Spinal cord (tissue), 10 donors: Measurements from ENCODE around the gene SLCO4A1. TPM values are rescaled to one million over a fixed set of nuclear protein-coding genes. Genes with fewer than 3 reads are reported as not detected.

Source experiments
- DNase-seq, 6 donors: peaks; one replicate each; pipeline versions ENCODE4 v3.0.0 to v3.0.0-alpha.2; 2013 to 2015; ENCODE audit warnings: low spot score in 6 of 6, low read depth in 4 of 6
- H3K27ac ChIP-seq: one replicate; pipeline ENCODE4 v1.5.1; 2013; ENCODE audit warnings: low read depth, low read length, control low read depth
- H3K27me3 ChIP-seq: one replicate; pipeline ENCODE4 v1.6.1; 2013; ENCODE audit warnings: low read length; ENCODE audit not compliant: control insufficient read depth, insufficient read depth
- H3K36me3 ChIP-seq: one replicate; pipeline ENCODE4 v1.6.1; 2013; ENCODE audit warnings: low read length; ENCODE audit not compliant: control insufficient read depth, insufficient read depth
- H3K4me1 ChIP-seq: one replicate; pipeline ENCODE4 v1.6.1; 2013; ENCODE audit warnings: low read length; ENCODE audit not compliant: control insufficient read depth, insufficient read depth
- H3K4me3 ChIP-seq: one replicate; pipeline ENCODE4 v1.5.1; 2013; ENCODE audit warnings: low read depth, low read length, control low read depth
- H3K9me3 ChIP-seq: one replicate; pipeline ENCODE4 v1.6.1; 2013; ENCODE audit warnings: low read length; ENCODE audit not compliant: control insufficient read depth, insufficient read depth
- WGBS: methylation state at CpG from one replicate; pipeline ENCODE4 v1.1.5; 2013; ENCODE audit warnings: missing lambda C conversion rate; ENCODE audit not compliant: insufficient coverage; 5-methylcytosine and 5-hydroxymethylcytosine counted together
- polyA plus RNA-seq, 2 donors: library from polyadenylated mRNA; unstranded; fragments of 120-200 nt; gene quantifications; one replicate each; pipeline ENCODE4 v1.2.1, GENCODE V29; 2013; ENCODE audit not compliant: insufficient read length in 2 of 2
- total RNA-seq, 2 donors: library from RNA; depleted of rRNA in 1 of 2; stranded (reverse); fragments of 120-200 nt in 1 of 2; fragments of >200 nt in 1 of 2; gene quantifications; one replicate each; pipeline versions ENCODE4 v1.2.3 to v1.2.4, GENCODE V29; 2013 to 2014
- donor health status: healthy.

SLCO4A1 gene
- total and polyA plus RNA-seq, 4 donors: 2.3 to 12.1 (median 5.8) TPM

DNA sequence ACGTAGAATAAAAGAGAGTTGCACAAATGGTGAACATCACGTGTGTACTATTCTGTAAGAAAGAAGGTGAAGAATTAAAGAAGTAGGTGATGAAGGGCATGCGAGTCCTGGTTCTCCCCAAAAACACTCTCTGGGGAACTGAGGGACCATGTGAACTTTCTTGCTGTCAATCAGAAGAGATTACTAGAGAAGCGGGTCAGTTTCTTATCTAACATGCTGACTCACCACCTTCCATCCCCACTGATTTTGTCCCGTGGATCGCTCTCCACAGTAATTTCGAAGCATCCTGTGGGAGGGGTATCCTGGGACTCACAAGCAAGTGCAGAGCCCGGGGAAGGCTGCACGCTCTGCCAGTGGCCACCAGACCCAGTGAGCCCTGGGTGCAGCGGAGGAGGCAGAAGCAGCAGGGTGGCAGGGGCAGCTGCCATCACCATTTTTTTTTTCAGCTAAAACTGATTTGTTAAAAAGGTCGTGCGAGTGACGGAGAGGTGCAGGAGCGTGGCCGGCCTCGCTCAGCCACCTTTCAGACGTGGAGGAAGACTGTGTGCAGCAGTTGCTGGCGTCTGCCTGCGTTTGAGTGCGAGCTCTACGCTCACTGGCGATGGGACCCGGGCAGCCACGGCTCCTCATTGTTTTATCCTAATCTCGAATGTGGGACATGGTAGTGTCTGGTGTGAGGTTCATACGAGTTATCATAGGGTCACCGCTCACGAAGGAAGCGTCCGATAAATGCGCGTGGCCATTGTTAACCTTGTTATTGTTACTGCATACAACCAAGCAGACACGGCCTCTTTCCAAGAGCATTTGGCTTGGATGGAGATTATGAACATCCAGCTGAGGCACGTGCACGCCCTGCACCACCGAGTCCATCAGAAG, 28.0 kb upstream of the SLCO4A1 start:
- WGBS: 66% methylated on average over 24 of the region's 36 CpGs

DNA sequence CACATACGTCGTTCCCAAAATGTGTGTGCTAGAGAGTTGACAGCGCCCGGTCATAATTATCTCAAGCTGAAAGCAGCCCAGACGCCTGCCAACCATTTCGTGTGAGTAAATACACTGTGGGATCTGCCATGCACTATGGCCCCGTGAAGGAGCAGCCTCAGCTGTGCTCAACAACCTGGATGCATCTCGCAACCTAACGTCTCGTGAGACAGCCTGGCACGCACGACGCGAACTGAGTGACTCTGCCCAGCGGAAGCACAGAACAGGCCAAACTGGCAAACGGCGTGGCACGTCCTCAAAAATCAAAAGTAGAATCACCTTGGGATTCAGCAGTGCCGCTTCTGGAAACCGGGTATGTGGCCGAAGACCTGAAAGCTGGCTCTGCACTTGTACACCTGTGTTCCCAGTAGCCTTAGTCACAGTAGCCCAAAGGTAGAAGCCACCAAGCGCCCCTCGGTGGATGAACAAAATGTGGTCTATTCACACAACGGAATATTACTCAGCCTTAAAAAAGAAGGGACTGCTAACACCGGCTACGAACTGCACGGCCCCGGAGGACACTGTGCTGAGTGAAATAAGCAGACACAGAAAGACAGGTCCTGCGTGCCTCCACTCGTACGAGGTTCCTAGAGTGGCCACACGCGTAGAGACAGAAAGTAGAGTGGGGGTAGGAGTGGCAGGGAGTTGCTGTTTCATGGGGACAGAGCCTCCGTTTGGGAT, 27.2 kb upstream of the SLCO4A1 start:
- Histone ChIP-seq H3K4me1 (peaks cover 7% of the 10 kb centered on the region), H3K27ac (no peak overlapping the region), H3K36me3 (no peaks in the 10 kb centered on the region), H3K4me3 (no peak overlapping the region), H3K9me3 (no peaks in the 10 kb centered on the region), H3K27me3 (no peaks in the 10 kb centered on the region)
- DNase-seq: peak in 1 of 6 donors; percentile 39
- WGBS: 83% methylated on average over 34 of the region's 34 CpGs

More for the DNA sequence above, 28.0 kb upstream of the SLCO4A1 start:
- H3K27me3 ChIP-seq: no peaks in the 10 kb centered on the region
- peaks cover 7% of the 10 kb centered on the region for H3K4me1 ChIP-seq
- no peak overlapping the region for H3K27ac ChIP-seq
- no peak overlapping the region for H3K4me3 ChIP-seq
- no peaks in the 10 kb centered on the region for H3K9me3 ChIP-seq
- no peaks in the 10 kb centered on the region for H3K36me3 ChIP-seq
- DNase-seq: no peak

DNA sequence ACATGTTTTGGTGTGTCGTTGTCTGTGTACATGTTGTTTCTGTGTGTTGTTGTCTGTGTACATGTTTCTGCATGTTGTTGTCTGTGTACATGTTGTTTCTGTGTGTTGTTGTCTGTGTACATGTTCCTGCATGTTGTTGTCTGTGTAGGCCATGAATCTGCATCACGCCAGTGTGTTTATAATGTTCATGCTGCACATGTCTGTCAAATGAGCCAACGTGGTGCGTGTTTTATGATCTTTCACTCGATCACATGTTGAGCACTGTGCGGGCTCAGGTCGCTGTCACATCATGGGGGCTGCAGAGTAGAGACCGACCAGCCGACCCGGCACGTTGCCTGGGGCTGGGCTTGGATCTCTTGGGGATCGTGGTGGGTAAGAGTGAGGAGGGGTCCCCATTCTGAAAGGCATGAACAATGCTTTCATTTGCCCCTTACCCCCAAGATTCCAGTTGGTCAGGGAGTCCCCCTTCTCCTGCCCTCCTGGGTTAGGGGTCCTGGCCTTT, 26.5 kb upstream of the SLCO4A1 start:
- 94% methylated on average over 11 of the region's 12 CpGs for WGBS
- DNase-seq: no peak
- H3K4me3 ChIP-seq: no peak overlapping the region

DNA sequence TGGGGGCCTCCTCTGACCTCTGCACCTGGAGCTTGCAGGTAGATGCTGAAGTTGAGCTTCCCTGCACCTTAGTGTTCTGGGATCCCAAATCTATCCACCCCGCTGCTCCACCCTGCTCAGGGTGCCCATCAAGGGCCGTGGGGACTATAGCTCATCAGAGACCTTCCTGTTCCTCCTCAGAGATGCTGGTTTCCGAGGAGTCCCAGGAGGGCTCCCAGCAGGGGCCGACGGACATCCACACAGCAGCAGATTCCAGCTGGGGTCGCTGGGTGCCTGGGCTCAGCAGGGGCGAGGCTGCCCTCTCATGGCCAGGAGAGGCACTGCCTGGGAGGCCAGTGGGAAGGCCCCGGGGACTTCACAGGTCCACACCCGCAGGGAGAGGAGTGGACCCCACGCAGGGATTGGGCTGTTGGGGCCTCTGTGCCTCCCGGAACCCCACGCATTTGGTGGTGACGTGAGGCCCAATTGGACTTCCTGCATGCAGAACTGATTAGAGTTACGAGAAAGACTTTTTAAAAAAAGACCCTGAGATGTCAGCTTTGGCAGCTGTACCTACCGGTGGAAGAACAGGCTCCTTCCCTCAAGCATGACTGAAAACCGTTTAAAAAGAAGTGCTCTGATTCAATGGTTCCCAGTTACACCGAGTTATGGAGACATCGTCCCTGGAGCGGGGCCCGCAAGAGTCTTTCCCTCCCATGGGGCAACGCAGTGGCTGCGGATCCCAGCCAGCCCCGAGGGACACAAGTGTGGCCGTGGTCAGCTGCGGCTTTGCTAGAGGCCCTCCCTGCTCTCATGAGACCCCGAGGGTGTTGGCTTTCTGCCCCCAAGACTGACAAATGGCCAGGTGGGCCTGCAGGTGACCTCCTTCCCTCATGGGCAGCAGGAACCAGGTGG, 25.3 kb upstream of the SLCO4A1 start:
- Histone ChIP-seq H3K27me3 (no peaks in the 10 kb centered on the region), H3K27ac (no peak overlapping the region), H3K9me3 (no peaks in the 10 kb centered on the region), H3K4me1 (peaks cover 7% of the 10 kb centered on the region), H3K4me3 (no peak overlapping the region), H3K36me3 (no peaks in the 10 kb centered on the region)
- 46% methylated on average over 26 of the region's 26 CpGs for WGBS
- peak in 3 of 6 donors; percentile 17 to 67 (median 63) for DNase-seq

More for the DNA sequence above, 26.5 kb upstream of the SLCO4A1 start:
- Histone ChIP-seq H3K4me1 (peaks cover 7% of the 10 kb centered on the region), H3K36me3 (no peaks in the 10 kb centered on the region), H3K27ac (no peak overlapping the region), H3K9me3 (no peaks in the 10 kb centered on the region), H3K27me3 (no peaks in the 10 kb centered on the region)

DNA sequence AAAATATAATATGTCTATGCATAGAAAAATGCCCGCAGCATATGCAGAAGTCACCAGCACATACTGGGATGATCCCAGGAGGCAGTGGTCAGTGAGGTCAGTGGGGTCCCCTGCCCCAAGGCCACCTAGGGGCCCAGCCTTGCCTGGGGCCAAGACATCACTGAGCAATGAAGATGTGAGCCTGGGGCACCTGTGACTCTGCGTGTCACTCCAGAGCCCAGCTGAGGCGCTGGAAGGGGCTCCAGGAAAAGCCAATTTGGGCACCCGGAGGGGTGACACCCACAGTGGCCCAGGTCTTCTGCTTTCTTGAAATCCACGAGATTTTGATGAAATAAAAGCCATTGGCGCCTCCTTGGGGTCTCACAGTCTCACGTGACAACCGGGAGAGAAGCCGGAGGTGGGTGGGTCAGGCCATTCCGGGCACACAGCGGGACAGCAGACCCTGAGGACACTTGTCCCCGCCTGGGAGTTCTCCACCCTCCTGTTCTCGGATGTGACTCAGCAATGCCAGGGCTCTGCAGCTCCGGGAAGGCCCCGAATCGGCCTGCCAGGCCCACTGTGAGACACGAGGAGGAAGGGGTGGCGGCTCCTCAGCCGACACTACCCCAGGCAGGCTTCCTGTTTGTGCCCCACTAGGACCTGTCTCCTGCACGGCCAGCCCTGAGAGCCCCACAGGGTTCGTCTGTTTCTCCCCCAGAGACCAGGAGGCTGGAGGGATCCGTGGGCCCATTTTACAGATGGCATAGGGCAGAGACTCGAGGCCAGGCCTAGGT, 24.4 kb upstream of the SLCO4A1 start:
- Histone ChIP-seq H3K4me1 (peaks cover 7% of the 10 kb centered on the region), H3K9me3 (no peaks in the 10 kb centered on the region), H3K27me3 (no peaks in the 10 kb centered on the region), H3K36me3 (no peaks in the 10 kb centered on the region), H3K27ac (no peak overlapping the region), H3K4me3 (no peak overlapping the region)
- no peak for DNase-seq
- 78% methylated on average over 22 of the region's 23 CpGs for WGBS

DNA sequence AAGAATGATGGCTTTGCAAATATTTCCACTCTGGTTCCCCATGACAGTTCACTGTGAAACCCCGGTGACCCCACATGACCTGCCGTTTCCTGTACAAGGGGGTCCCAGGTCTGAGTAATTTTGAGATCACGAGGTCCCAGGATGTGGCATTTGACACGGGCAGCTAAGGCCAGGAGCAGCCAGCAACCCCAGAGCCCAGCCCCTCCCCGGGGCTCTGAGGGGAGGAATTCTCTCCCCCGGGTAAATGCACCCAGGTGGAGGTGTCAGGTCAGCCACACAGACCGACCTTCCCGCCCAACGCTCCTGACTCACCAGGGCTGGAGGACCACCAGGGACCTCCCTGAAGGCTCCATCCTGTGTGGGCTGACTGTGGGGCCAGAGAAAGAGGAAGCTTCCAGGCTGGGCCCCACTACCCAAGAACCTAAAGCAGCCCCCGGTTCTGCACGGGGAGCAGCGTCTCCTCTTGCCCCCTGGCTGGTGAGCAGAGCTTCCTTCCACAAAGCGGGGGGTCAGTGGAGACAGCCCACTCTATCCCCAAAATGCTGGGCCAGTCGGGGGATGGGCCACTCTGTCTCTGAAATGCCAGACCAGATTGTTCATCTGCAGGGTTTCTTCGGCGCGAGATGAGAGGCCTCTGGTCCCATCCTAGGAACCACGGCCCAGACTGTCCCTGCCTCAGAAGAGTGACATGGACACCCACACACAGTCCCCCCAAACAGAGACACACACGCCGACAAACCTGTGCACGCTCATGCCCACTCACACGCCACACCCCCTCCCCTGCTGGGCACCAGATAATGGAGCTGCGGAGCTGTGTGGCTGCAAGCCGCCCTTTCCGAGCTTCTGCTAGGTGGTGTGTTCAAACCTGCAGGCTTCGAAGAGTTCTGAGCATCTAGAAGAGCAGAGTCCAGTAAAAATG, 23.4 kb upstream of the SLCO4A1 start:
- Histone ChIP-seq H3K27ac (no peak overlapping the region), H3K4me3 (no peak overlapping the region), H3K4me1 (peaks cover 16% of the 10 kb centered on the region), H3K36me3 (no peaks in the 10 kb centered on the region), H3K9me3 (no peaks in the 10 kb centered on the region), H3K27me3 (peaks cover 8% of the 10 kb centered on the region)
- WGBS: 64% methylated on average over 24 of the region's 26 CpGs
- no peak for DNase-seq

DNA sequence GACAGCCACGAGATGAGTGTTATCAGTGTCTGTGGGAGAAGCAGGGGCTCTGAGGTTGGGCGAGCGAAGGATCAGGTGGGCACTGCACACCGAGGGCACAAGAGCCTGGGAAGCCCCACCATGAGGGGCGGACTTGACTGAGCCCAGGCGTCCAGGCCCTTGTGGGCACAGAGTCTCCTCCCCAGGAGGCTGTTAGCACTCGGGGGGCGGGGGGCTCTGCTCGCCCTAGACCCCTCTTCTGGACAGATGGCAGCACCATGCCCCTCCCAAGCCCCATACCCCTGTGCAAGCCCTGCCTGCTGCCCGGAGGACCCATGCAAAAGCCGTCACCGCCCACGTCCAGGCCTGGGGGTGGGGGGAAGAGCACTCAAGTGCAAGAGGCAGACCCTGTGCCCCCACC, 21.7 kb upstream of the SLCO4A1 start:
- peaks cover 8% of the 10 kb centered on the region for H3K27me3 ChIP-seq
- H3K4me1 ChIP-seq: peaks cover 19% of the 10 kb centered on the region
- no peaks in the 10 kb centered on the region for H3K9me3 ChIP-seq
- H3K27ac ChIP-seq: no peak overlapping the region
- no peaks in the 10 kb centered on the region for H3K36me3 ChIP-seq
- DNase-seq: no peak
- 87% methylated on average over 9 of the region's 13 CpGs for WGBS
- no peak overlapping the region for H3K4me3 ChIP-seq
